Activated CD4-positive, CD25-positive, alpha-beta regulatory T cell treated with anti-CD3 and anti-CD28 coated beads, Interleukin-2, amount 50 U/mL, for 72 hours (primary cell): Measurements from ENCODE around the gene MOK.
"Not testable (repeated sequence)": the region's sequence is repeated elsewhere in the genome, so short reads cannot be mapped to it uniquely, and the experiment has no call there.

Experiments used
- DNase-seq: peaks from one replicate; pipeline ENCODE4 v3.0.0; 2021

The MOK gene

GRCh38 chr14:102304611-102305506 lies at the start of gene MOK:
TSS of gene MOK (minus strand) at chr14:102305164. CDS start at chr14:102304968, 196 bp downstream.
- DNase-seq = peak; percentile 97

- DNase-seq = no peak
Measured at GRCh38 chr14:102353126-102353619, 48.2 kb upstream of the MOK start.

GRCh38 chr14:102352213-102352612 lies 47.2 kb upstream of the MOK start:
- no peak for DNase-seq

- not testable (repeated sequence) for DNase-seq
Measured at GRCh38 chr14:102351593-102351992, 46.6 kb upstream of the MOK start.

- DNase-seq = no peak
Measured at GRCh38 chr14:102351023-102351422, 46.1 kb upstream of the MOK start.

GRCh38 chr14:102348376-102348775 lies 43.4 kb upstream of the MOK start:
- DNase-seq = no peak

GRCh38 chr14:102346645-102347044 lies 41.7 kb upstream of the MOK start:
- no peak for DNase-seq

GRCh38 chr14:102345232-102345631 lies 40.3 kb upstream of the MOK start:
- no peak for DNase-seq

- DNase-seq = no peak
Measured at GRCh38 chr14:102344485-102344884, 39.5 kb upstream of the MOK start.

- no peak for DNase-seq
Measured at GRCh38 chr14:102344084-102344483, 39.1 kb upstream of the MOK start.

GRCh38 chr14:102342238-102342637 lies 37.3 kb upstream of the MOK start:
- no peak for DNase-seq

- DNase-seq = no peak
Measured at GRCh38 chr14:102341566-102341965, 36.6 kb upstream of the MOK start.

- no peak for DNase-seq
Measured at GRCh38 chr14:102338724-102339123, 33.8 kb upstream of the MOK start.

- no peak for DNase-seq
Measured at GRCh38 chr14:102335163-102335562, 30.2 kb upstream of the MOK start.

GRCh38 chr14:102333795-102334705 lies 29.1 kb upstream of the MOK start:
- DNase-seq = no peak

GRCh38 chr14:102333390-102333789 lies 28.4 kb upstream of the MOK start:
- no peak for DNase-seq

- DNase-seq = no peak
Measured at GRCh38 chr14:102330806-102331205, 25.8 kb upstream of the MOK start.

GRCh38 chr14:102329381-102329780 lies 24.4 kb upstream of the MOK start:
- DNase-seq = not testable (repeated sequence)

- no peak for DNase-seq
Measured at GRCh38 chr14:102326583-102326982, 21.6 kb upstream of the MOK start.

- DNase-seq = no peak
Measured at GRCh38 chr14:102325791-102326345, 20.9 kb upstream of the MOK start.

- no peak for DNase-seq
Measured at GRCh38 chr14:102323102-102323501, 18.1 kb upstream of the MOK start.

- DNase-seq = no peak
Measured at GRCh38 chr14:102321456-102322422, 16.8 kb upstream of the MOK start.
